ENCODE measurements around the gene TCHP. TPM values are rescaled to one million over a fixed set of nuclear protein-coding genes. Genes with fewer than 3 reads are reported as not detected.

Gene TCHP
- total RNA-seq, 2 donors from 2014 or later, result 18.9 to 26.3 TPM

DNA sequence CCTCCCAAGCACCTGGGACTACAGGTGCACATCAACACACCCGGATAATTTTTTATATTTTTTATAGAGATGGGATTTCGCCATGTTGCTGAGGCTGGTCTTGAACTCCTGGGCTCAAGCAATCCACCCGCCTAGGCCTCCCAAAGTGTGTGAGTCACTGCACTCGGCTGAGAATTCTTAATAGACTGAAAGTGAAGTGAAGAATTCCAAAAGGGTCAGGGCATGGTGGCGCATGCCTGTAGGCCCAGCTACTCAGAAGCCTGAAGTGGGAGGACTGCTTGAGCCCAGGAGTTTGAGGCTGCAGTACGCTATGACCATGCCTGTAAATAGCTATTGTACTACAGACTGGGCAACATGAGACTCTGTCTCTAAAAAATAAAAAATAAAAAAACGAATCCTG, 43.7 kb downstream of the TCHP start:
- 90% methylated on average over 7 of the region's 7 CpGs for whole genome bisulfite sequencing
- no peaks in the 10 kb centered on the region for H3K4me1 ChIP-seq (replicated peaks)
- H3K27ac ChIP-seq, result no peak overlapping the region
- TF ChIP-seq, protein P1, sequence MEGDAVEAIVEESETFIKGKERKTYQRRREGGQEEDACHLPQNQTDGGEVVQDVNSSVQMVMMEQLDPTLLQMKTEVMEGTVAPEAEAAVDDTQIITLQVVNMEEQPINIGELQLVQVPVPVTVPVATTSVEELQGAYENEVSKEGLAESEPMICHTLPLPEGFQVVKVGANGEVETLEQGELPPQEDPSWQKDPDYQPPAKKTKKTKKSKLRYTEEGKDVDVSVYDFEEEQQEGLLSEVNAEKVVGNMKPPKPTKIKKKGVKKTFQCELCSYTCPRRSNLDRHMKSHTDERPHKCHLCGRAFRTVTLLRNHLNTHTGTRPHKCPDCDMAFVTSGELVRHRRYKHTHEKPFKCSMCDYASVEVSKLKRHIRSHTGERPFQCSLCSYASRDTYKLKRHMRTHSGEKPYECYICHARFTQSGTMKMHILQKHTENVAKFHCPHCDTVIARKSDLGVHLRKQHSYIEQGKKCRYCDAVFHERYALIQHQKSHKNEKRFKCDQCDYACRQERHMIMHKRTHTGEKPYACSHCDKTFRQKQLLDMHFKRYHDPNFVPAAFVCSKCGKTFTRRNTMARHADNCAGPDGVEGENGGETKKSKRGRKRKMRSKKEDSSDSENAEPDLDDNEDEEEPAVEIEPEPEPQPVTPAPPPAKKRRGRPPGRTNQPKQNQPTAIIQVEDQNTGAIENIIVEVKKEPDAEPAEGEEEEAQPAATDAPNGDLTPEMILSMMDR (IDR thresholded peaks at IDR 0.05), result no peak
- TF ChIP-seq POLR2A (IDR thresholded peaks at IDR 0.05) (no peak), POLR2AphosphoS5 (IDR thresholded peaks at IDR 0.05) (no peak)
- H3K9me3 ChIP-seq, result no peaks in the 10 kb centered on the region
- no peak overlapping the region for H3K4me3 ChIP-seq
- no peak for DNase-seq (ENCODE audit: low spot score)
- no peaks in the 10 kb centered on the region for H3K27me3 ChIP-seq (replicated peaks; ENCODE audit: insufficient read depth)
- peaks cover 0 to 3% of the 10 kb centered on the region in 2 donors for H3K36me3 ChIP-seq
- intact Hi-C loops (cut with DNase I), result no loop called here

DNA sequence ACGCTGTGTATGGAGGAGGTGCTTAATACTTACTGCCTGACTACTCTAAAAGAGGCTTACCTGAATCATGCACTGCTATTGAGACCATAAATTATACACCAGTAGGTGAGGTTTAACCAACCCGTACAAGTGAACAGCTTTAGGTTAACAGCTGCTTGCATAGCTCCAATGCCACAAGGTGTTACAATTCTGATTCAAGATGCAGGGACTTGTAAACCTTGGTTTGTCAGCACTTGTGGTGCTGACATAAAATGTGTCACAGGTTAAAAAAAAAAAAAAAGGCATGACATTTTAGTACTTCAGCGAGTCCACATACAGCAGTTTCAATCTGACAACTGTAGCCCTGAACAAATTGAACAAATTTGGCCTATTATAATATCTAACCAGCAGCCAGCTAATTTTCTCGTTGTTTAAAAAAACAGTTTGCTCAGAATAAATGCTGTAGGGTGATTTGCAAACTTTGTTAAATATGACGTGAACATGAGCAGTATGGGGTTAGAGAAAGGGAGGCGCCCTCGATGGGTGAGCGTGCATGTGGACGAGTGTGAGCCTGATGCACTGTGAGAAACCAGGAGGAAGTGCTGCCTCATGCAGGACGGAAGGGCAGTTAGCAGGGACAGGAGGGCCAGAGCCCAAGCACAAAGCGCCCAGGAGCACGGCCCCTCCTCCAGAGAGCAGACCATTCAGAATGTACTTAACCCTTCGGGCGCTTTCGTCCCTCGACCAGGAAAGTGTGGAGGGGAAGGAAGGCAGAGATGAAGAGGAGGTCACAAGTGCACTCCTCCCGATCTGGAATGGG, 44.7 kb downstream of the TCHP start:
- no peak for DNase-seq (ENCODE audit: low spot score)
- WGBS, result 58% methylated on average over 17 of the region's 17 CpGs
- Histone ChIP-seq H3K4me1 (replicated peaks) (no peaks in the 10 kb centered on the region), H3K27ac (no peak overlapping the region), H3K9me3 (no peaks in the 10 kb centered on the region), H3K4me3 (no peak overlapping the region), H3K27me3 (replicated peaks; ENCODE audit: insufficient read depth) (no peaks in the 10 kb centered on the region), H3K36me3 (no peaks in the 10 kb centered on the region)
- intact Hi-C loops (cut with DNase I), result no loop called here
- TF ChIP-seq POLR2A (IDR thresholded peaks at IDR 0.05) (no peak), POLR2AphosphoS5 (IDR thresholded peaks at IDR 0.05) (no peak)
- TF ChIP-seq, protein P1 (IDR thresholded peaks at IDR 0.05), result no peak

DNA sequence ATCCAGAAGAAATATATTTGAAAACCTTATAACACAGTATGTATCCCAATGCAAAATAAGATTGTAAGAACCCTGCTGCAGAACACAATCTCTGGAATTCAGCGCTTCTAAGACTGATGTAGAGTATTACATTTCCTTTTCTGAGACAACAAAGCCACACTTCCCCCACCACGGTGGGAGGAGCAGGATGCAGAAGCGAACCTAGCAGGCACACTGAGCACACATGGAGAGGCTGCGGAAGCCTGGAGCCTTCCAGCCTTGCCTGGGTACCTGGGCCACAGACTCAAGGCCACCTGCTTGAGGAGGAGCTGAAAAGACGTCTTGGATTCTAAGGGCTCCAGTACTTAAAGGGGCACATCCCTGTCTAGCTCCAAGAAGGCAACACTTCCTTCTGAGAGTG, 46.4 kb downstream of the TCHP start:
- no peak for DNase-seq (ENCODE audit: low spot score)
- peaks cover 0 to 6% of the 10 kb centered on the region in 2 donors for H3K36me3 ChIP-seq

DNA sequence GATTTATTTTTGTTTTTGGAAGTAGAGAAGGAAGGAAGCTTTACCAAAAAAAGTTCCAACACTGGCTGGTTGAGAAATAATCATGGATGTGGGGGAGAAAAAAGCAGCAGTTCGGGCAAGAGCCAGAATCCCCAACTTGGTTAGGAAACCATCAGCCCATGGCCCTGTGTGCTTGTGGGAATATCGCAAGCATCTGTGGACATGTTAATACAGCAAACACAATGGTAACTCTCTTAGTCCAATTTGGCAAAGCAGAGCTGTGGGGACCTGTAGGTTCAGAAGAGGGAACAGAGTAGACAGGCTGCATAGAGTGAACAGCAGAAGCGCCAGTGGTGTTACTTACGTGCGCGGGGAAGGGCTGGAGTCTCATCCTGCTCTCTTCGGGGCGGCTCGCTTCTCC, 46.8 kb downstream of the TCHP start:
- no peaks in the 10 kb centered on the region for H3K9me3 ChIP-seq
- no peaks in the 10 kb centered on the region for H3K4me1 ChIP-seq (replicated peaks)
- intact Hi-C loops (cut with DNase I), result no loop called here
- peaks cover 0 to 6% of the 10 kb centered on the region in 2 donors for H3K36me3 ChIP-seq
- no peak overlapping the region for H3K27ac ChIP-seq
- H3K27me3 ChIP-seq (replicated peaks; ENCODE audit: insufficient read depth), result no peaks in the 10 kb centered on the region
- TF ChIP-seq, protein P1 (IDR thresholded peaks at IDR 0.05), result no peak
- no peak for TF ChIP-seq POLR2A (IDR thresholded peaks at IDR 0.05)
- TF ChIP-seq POLR2AphosphoS5 (IDR thresholded peaks at IDR 0.05), result no peak
- DNase-seq (ENCODE audit: low spot score), result no peak
- 90% methylated on average over 9 of the region's 9 CpGs for WGBS
- H3K4me3 ChIP-seq, result no peak overlapping the region

More for the DNA sequence above, 46.4 kb downstream of the TCHP start:
- no peaks in the 10 kb centered on the region for H3K27me3 ChIP-seq (replicated peaks; ENCODE audit: insufficient read depth)
- H3K4me1 ChIP-seq (replicated peaks), result no peaks in the 10 kb centered on the region
- H3K27ac ChIP-seq, result no peak overlapping the region
- 33% methylated on average over 5 of the region's 5 CpGs for WGBS
- intact Hi-C loops (cut with DNase I), result no loop called here
- no peak for TF ChIP-seq POLR2A (IDR thresholded peaks at IDR 0.05)
- TF ChIP-seq POLR2AphosphoS5 (IDR thresholded peaks at IDR 0.05), result no peak
- TF ChIP-seq, protein P1 (IDR thresholded peaks at IDR 0.05), result no peak
- H3K4me3 ChIP-seq, result no peak overlapping the region
- no peaks in the 10 kb centered on the region for H3K9me3 ChIP-seq

DNA sequence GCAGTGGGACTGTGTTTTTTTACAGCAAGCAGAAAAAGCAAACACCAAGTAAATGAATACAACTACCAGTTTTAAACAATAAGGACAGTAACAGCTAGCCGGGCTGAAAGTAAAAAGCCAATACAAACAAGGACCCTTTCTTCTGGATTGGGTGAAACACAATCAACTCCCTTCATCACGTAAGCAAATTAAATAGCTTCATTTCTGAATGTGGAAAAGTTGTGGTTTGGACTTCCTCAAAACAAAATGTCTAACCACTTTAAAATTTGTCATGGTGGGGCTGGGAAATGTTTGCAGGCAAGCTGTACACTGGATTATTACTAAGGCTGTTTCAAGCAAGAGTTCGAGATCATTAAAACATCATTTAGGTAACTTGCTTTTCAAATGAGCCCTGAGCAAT, 47.4 kb downstream of the TCHP start:
- intact Hi-C loops (cut with DNase I), result no loop called here
- no peaks in the 10 kb centered on the region for H3K4me1 ChIP-seq (replicated peaks)
- H3K27me3 ChIP-seq (replicated peaks; ENCODE audit: insufficient read depth), result no peaks in the 10 kb centered on the region
- TF ChIP-seq POLR2A (IDR thresholded peaks at IDR 0.05) (no peak), POLR2AphosphoS5 (IDR thresholded peaks at IDR 0.05) (no peak)
- TF ChIP-seq, protein P1 (IDR thresholded peaks at IDR 0.05), result no peak
- no peak for DNase-seq (ENCODE audit: low spot score)
- 34% methylated on average over 3 of the region's 3 CpGs for WGBS
- H3K36me3 ChIP-seq, result peaks cover 0 to 6% of the 10 kb centered on the region in 2 donors
- no peak overlapping the region for H3K27ac ChIP-seq
- H3K9me3 ChIP-seq, result no peaks in the 10 kb centered on the region
- no peak overlapping the region for H3K4me3 ChIP-seq
